SK-N-SH (cell line): ENCODE measurements around the gene SPRYD4. TPM values are rescaled to one million over a fixed set of nuclear protein-coding genes. Genes with fewer than 3 reads are reported as not detected.
A peak's percentile ranks its signal among the peaks of the same experiment; 100 is the strongest.
"Not testable (repeated sequence)": the region's sequence is repeated elsewhere in the genome, so short reads cannot be mapped to it uniquely, and the experiment has no call there.

Experiments
- CTCF ChIA-PET: fragments of 300-600, 350-600 bp; formaldehyde crosslinking; extraction: SDS; loops from one replicate; lab custom pipeline; 2021; lab: Yijun Ruan, JAX
- POLR2A ChIA-PET: fragments of 350-600 bp; sonication (Branson Sonifier 250); formaldehyde crosslinking; extraction: SDS; loops from one replicate; lab custom pipeline; 2020; ENCODE audit warnings: antibody characterized with exemption, inconsistent platforms; lab: Yijun Ruan, JAX
- DNase-seq: peaks from one replicate; pipeline ENCODE4 v3.0.0; 2012
- H2AFZ ChIP-seq: fragments of 200-600 bp; sonication (generic); 2 replicates; pipeline ENCODE4 v1.8.1; 2016; ENCODE audit warnings: antibody characterized with exemption, mild to moderate bottlenecking, low read depth
- H3F3A ChIP-seq: fragments of 200-600 bp; sonication (generic); replicated peaks from 2 replicates; pipeline ENCODE3; 2016; ENCODE audit warnings: antibody characterized with exemption, mild to moderate bottlenecking; ENCODE audit not compliant: insufficient read depth
- H3K27ac ChIP-seq, 2 experiments: fragments of 200-500 bp in 1 of 2; fragments of 200-600 bp in 1 of 2; sonication (Bioruptor generic) in 1 of 2; sonication (generic), shearing (Covaris generic) in 1 of 2; 2 replicates each; pipeline versions ENCODE4 v1.5.1 to v1.6.1; 2014 to 2016; ENCODE audit warnings: low read depth in 2 of 2, inconsistent platforms in 1 of 2, low read length in 1 of 2, mild to moderate bottlenecking in 1 of 2, mixed read lengths in 1 of 2
- H3K27me3 ChIP-seq: fragments of 200-600 bp; sonication (generic), shearing (Covaris generic); 2 replicates; pipeline ENCODE4 v1.6.1; 2016; ENCODE audit warnings: mixed run types; ENCODE audit not compliant: insufficient read depth
- H3K36me3 ChIP-seq, 2 experiments: fragments of 200-500 bp in 1 of 2; fragments of 200-600 bp in 1 of 2; sonication (Bioruptor generic) in 1 of 2; sonication (generic) in 1 of 2; replicated peaks in 1 of 2; 2 replicates each; pipeline versions ENCODE3 to v1.5.1; 2014 to 2016; ENCODE audit warnings: low read length in 1 of 2, mild to moderate bottlenecking in 1 of 2; ENCODE audit not compliant: insufficient read depth in 2 of 2, control insufficient read depth in 1 of 2
- H3K4me1 ChIP-seq, 2 experiments: fragments of 200-500 bp in 1 of 2; fragments of 200-600 bp in 1 of 2; sonication (Bioruptor generic) in 1 of 2; sonication (generic), shearing (Covaris generic) in 1 of 2; 2 replicates each; pipeline versions ENCODE4 v1.5.1 to v1.6.1; 2014 to 2016; ENCODE audit warnings: low read depth in 1 of 2, low read length in 1 of 2, mixed run types in 1 of 2; ENCODE audit not compliant: insufficient read depth in 2 of 2, control insufficient read depth in 1 of 2
- H3K4me2 ChIP-seq: fragments of 200-600 bp; sonication (generic), shearing (Covaris generic); 2 replicates; pipeline ENCODE4 v1.6.1; 2017; ENCODE audit warnings: mixed run types
- H3K4me3 ChIP-seq, 2 experiments: fragments of 200-500 bp in 1 of 2; fragments of 200-600 bp in 1 of 2; sonication (Bioruptor generic) in 1 of 2; sonication (generic), shearing (Covaris generic) in 1 of 2; 2 replicates each; pipeline versions ENCODE4 v1.5.1 to v1.8.1; 2014 to 2016; ENCODE audit warnings: low read depth in 2 of 2, inconsistent platforms in 1 of 2, low read length in 1 of 2, mild to moderate bottlenecking in 1 of 2, mixed read lengths in 1 of 2, moderate library complexity in 1 of 2
- H3K79me2 ChIP-seq: fragments of 200-600 bp; sonication (generic); 2 replicates; pipeline ENCODE4 v1.8.1; 2017; ENCODE audit warnings: mild to moderate bottlenecking; ENCODE audit not compliant: insufficient read depth
- H3K9ac ChIP-seq: fragments of 200-600 bp; sonication (generic); 2 replicates; pipeline ENCODE4 v1.6.1; 2017; ENCODE audit warnings: mixed run types
- H3K9me2 ChIP-seq: fragments of 200-600 bp; sonication (generic); 2 replicates; pipeline ENCODE4 v1.6.1; 2017; ENCODE audit warnings: mixed run types
- H3K9me3 ChIP-seq: fragments of 200-600 bp; sonication (generic); 2 replicates; pipeline ENCODE4 v1.6.1; 2017; ENCODE audit warnings: mixed run types, mild to moderate bottlenecking, moderate library complexity
- H4K20me1 ChIP-seq: fragments of 200-600 bp; sonication (generic); 2 replicates; pipeline ENCODE4 v1.6.1; 2017; ENCODE audit warnings: mild to moderate bottlenecking, mixed run types; ENCODE audit not compliant: insufficient read depth
- ELF1 ChIP-seq: IDR thresholded peaks from 2 replicates; pipeline ENCODE4 v1.4.0; 2012
- EP300 ChIP-seq, 2 experiments: IDR thresholded peaks; 2 replicates each; pipeline versions ENCODE4 v1.4.0 to v1.6.1; 2012; ENCODE audit warnings: borderline replicate concordance in 1 of 2, low read depth in 1 of 2, low read length in 1 of 2
- FOXJ3 ChIP-seq: sonication (generic); formaldehyde crosslinking; IDR thresholded peaks from 2 replicates; pipeline ENCODE4 v1.5.1; 2020; ENCODE audit warnings: mild to moderate bottlenecking, missing genetic modification reagents
- FOXM1 ChIP-seq: IDR thresholded peaks from 2 replicates; pipeline ENCODE4 v1.4.0; 2012; ENCODE audit warnings: low read depth, mild to moderate bottlenecking
- GABPA ChIP-seq: IDR thresholded peaks from 2 replicates; pipeline ENCODE4 v1.4.0; 2012; ENCODE audit warnings: low read depth, mild to moderate bottlenecking
- GATA2 ChIP-seq: sonication (generic); formaldehyde crosslinking; IDR thresholded peaks from 2 replicates; pipeline ENCODE4 v1.5.0; 2020; ENCODE audit warnings: mild to moderate bottlenecking, missing genetic modification reagents
- MEF2A ChIP-seq: IDR thresholded peaks from 2 replicates; pipeline ENCODE4 v1.4.0; 2012; ENCODE audit warnings: low read depth, borderline replicate concordance
- POLR2AphosphoS5 ChIP-seq: IDR thresholded peaks from 2 replicates; pipeline ENCODE4 v1.6.1; 2012; ENCODE audit warnings: low read depth, low read length
- RCOR1 ChIP-seq: fragments of 150-350 bp; IDR thresholded peaks from 2 replicates; pipeline ENCODE4 v1.6.1; 2017; ENCODE audit warnings: antibody characterized with exemption, low read length
- RXRA ChIP-seq: IDR thresholded peaks from 2 replicates; pipeline ENCODE4 v1.4.0; 2012; ENCODE audit warnings: low read depth, mild to moderate bottlenecking, borderline replicate concordance
- TAF1 ChIP-seq: IDR thresholded peaks from 2 replicates; pipeline ENCODE4 v1.6.1; 2012; ENCODE audit warnings: low read depth, mild to moderate bottlenecking, low read length, moderate library complexity, borderline replicate concordance
- TEAD4 ChIP-seq: IDR thresholded peaks from 2 replicates; pipeline ENCODE4 v1.4.0; 2012; ENCODE audit warnings: mild to moderate bottlenecking, borderline replicate concordance; ENCODE audit not compliant: insufficient read depth
- YY1 ChIP-seq: IDR thresholded peaks from 2 replicates; pipeline ENCODE4 v1.4.0; 2012; ENCODE audit warnings: low read depth, mild to moderate bottlenecking
- whole genome bisulfite sequencing: methylation state at CpG from one replicate; pipeline ENCODE4 v1.1.6; 2017; ENCODE audit warnings: low lambda C conversion rate; 5-methylcytosine and 5-hydroxymethylcytosine counted together
- polyA plus RNA-seq, 3 experiments: library from polyadenylated mRNA; depleted of rRNA; stranded (reverse); fragments of >200 nt; gene quantifications; 2 replicates each; pipeline ENCODE4 v1.2.3, GENCODE V29; 2012
- TF ChIP-seq, protein P1 (sequence below): fragments of 200-600 bp; sonication (generic); IDR thresholded peaks from 2 replicates; pipeline ENCODE4 v1.6.1; 2017; ENCODE audit warnings: antibody characterized with exemption, mild to moderate bottlenecking, moderate library complexity
- TF ChIP-seq, protein P2 (sequence below): IDR thresholded peaks from 2 replicates; pipeline ENCODE4 v1.6.1; 2012; ENCODE audit warnings: mild to moderate bottlenecking, low read depth, low read length, moderate library complexity
- TF ChIP-seq, protein P3 (sequence below): fragments of 150-350 bp; IDR thresholded peaks from 2 replicates; pipeline ENCODE4 v1.6.1; 2017; ENCODE audit warnings: antibody characterized with exemption, low read length, low read depth, borderline replicate concordance
- TF ChIP-seq, protein P4 (sequence below): IDR thresholded peaks from 2 replicates; pipeline ENCODE4; 2012
- TF ChIP-seq, protein P5 (sequence below): IDR thresholded peaks from 2 replicates; pipeline ENCODE4 v1.4.0; 2012; ENCODE audit warnings: low read depth, borderline replicate concordance

Gene SPRYD4
- polyA plus RNA-seq, 1 of the 3 experiments (the other 2 are of a cell fraction), result 2.6 TPM

DNA sequence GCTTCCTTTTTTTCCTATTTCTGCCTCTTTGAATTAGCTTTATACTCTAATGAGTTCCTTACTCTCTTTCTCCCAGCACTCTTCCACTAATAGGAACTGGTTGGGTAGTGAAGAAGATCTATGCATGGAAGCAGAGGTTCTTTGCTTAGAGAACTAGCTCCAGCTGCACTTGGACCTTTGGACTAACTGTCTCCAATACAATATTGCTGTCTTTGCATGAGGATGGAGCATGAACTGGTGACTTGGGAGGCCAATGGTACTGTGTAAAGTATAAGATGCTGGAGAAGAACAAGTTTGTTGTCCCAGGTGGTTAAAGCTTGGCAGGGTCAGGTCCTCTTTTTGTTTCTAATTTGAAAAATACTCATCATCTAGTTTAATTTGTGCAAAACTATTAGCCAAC lies 22.0 kb downstream of the SPRYD4 start:
- H3K9me2 ChIP-seq, result no peaks in the 10 kb centered on the region
- H2AFZ ChIP-seq, result 0 out of 2 replicates have a peak overlapping the region, but pooled peaks have one; percentile 18
- H3K9me3 ChIP-seq, result no peaks in the 10 kb centered on the region
- H4K20me1 ChIP-seq, result no peaks in the 10 kb centered on the region
- H3K27me3 ChIP-seq, result peaks cover 16% of the 10 kb centered on the region; the same call in 1 of the 2 replicates
- no peak overlapping the region for H3K9ac ChIP-seq
- H3K36me3 ChIP-seq, result no peaks in the 10 kb centered on the region
- H3K4me3 ChIP-seq, result no peak overlapping the region
- TF ChIP-seq, protein P1, sequence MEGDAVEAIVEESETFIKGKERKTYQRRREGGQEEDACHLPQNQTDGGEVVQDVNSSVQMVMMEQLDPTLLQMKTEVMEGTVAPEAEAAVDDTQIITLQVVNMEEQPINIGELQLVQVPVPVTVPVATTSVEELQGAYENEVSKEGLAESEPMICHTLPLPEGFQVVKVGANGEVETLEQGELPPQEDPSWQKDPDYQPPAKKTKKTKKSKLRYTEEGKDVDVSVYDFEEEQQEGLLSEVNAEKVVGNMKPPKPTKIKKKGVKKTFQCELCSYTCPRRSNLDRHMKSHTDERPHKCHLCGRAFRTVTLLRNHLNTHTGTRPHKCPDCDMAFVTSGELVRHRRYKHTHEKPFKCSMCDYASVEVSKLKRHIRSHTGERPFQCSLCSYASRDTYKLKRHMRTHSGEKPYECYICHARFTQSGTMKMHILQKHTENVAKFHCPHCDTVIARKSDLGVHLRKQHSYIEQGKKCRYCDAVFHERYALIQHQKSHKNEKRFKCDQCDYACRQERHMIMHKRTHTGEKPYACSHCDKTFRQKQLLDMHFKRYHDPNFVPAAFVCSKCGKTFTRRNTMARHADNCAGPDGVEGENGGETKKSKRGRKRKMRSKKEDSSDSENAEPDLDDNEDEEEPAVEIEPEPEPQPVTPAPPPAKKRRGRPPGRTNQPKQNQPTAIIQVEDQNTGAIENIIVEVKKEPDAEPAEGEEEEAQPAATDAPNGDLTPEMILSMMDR, result no peak
- TF ChIP-seq TEAD4, result no peak
- TF ChIP-seq RCOR1, result no peak
- no peak for TF ChIP-seq TAF1
- TF ChIP-seq FOXJ3 (CRISPR knock-in tag), result no peak
- TF ChIP-seq RXRA, result no peak
- no peak for TF ChIP-seq GABPA
- no peak for TF ChIP-seq ELF1
- TF ChIP-seq, protein P2, sequence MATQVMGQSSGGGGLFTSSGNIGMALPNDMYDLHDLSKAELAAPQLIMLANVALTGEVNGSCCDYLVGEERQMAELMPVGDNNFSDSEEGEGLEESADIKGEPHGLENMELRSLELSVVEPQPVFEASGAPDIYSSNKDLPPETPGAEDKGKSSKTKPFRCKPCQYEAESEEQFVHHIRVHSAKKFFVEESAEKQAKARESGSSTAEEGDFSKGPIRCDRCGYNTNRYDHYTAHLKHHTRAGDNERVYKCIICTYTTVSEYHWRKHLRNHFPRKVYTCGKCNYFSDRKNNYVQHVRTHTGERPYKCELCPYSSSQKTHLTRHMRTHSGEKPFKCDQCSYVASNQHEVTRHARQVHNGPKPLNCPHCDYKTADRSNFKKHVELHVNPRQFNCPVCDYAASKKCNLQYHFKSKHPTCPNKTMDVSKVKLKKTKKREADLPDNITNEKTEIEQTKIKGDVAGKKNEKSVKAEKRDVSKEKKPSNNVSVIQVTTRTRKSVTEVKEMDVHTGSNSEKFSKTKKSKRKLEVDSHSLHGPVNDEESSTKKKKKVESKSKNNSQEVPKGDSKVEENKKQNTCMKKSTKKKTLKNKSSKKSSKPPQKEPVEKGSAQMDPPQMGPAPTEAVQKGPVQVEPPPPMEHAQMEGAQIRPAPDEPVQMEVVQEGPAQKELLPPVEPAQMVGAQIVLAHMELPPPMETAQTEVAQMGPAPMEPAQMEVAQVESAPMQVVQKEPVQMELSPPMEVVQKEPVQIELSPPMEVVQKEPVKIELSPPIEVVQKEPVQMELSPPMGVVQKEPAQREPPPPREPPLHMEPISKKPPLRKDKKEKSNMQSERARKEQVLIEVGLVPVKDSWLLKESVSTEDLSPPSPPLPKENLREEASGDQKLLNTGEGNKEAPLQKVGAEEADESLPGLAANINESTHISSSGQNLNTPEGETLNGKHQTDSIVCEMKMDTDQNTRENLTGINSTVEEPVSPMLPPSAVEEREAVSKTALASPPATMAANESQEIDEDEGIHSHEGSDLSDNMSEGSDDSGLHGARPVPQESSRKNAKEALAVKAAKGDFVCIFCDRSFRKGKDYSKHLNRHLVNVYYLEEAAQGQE, result no peak
- TF ChIP-seq MEF2A, result no peak
- no peak for TF ChIP-seq YY1
- no peak for TF ChIP-seq GATA2
- TF ChIP-seq, protein P3, sequence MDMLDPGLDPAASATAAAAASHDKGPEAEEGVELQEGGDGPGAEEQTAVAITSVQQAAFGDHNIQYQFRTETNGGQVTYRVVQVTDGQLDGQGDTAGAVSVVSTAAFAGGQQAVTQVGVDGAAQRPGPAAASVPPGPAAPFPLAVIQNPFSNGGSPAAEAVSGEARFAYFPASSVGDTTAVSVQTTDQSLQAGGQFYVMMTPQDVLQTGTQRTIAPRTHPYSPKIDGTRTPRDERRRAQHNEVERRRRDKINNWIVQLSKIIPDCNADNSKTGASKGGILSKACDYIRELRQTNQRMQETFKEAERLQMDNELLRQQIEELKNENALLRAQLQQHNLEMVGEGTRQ, result no peak
- TF ChIP-seq POLR2AphosphoS5, result no peak
- TF ChIP-seq EP300 (IDR thresholded peaks at IDR 0.05; ENCODE audit: borderline replicate concordance in 1 of 2, low read depth in 1 of 2, low read length in 1 of 2), result no peak
- no peak for TF ChIP-seq FOXM1
- TF ChIP-seq, protein P4, sequence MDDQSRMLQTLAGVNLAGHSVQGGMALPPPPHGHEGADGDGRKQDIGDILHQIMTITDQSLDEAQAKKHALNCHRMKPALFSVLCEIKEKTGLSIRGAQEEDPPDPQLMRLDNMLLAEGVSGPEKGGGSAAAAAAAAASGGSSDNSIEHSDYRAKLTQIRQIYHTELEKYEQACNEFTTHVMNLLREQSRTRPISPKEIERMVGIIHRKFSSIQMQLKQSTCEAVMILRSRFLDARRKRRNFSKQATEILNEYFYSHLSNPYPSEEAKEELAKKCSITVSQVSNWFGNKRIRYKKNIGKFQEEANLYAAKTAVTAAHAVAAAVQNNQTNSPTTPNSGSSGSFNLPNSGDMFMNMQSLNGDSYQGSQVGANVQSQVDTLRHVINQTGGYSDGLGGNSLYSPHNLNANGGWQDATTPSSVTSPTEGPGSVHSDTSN, result no peak
- TF ChIP-seq, protein P5, sequence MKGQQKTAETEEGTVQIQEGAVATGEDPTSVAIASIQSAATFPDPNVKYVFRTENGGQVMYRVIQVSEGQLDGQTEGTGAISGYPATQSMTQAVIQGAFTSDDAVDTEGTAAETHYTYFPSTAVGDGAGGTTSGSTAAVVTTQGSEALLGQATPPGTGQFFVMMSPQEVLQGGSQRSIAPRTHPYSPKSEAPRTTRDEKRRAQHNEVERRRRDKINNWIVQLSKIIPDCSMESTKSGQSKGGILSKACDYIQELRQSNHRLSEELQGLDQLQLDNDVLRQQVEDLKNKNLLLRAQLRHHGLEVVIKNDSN, result no peak
- H3K4me1 ChIP-seq, result peaks cover 0 to 10% of the 10 kb centered on the region in 2 experiments; a peak in 1 of 4 replicates
- no peaks in the 10 kb centered on the region for H3K79me2 ChIP-seq
- H3K27ac ChIP-seq, result no peak overlapping the region
- H3F3A ChIP-seq, result peaks cover 3% of the 10 kb centered on the region
- H3K4me2 ChIP-seq, result no peak overlapping the region
- DNase-seq, result no peak
- ChIA-PET POLR2A (no interaction called here), CTCF (interaction anchor here (1.3 to 2.6 kb wide), 4 partner anchors 23 to 146 kb away, joined by 3 to 10 read pairs (median 6); no protein-coding TSS in a partner anchor)

DNA sequence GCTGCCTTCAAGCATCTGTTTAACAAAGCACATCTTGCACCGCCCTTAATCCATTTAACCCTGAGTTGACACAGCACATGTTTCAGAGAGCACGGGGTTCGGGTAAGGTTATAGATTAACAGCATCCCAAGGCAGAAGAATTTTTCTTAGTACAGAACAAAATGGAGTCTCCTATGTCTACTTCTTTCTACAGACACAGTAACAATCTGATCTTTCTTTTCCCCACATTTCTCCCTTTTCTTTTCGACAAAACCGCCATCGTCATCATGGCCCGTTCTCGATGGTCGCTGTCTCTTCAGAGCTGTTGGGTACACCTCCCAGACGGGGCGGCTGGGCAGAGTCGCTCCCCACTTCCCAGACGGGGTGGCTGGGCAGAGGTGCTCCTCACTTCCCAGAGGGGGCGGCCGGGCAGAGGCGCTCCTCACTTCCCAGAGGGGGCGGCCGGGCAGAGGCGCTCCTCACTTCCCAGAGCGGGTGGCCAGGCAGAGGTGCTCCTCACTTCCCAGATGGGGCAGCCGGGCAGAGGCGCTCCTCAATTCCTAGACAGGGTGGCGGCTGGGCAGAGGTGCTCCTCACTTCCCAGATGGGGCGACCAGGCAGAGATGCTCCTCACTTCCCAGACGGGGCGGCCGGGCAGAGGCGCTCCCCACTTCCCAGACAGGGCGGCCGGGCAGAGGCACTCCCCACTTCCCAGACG lies 25.2 kb downstream of the SPRYD4 start:
- H3K27ac ChIP-seq, DNase-seq, H3F3A ChIP-seq, H3K36me3 ChIP-seq, POLR2A ChIA-PET, H2AFZ ChIP-seq, H3K9me3 ChIP-seq, H3K4me2 ChIP-seq, H3K9ac ChIP-seq, H3K79me2 ChIP-seq, CTCF ChIA-PET, H3K9me2 ChIP-seq, H3K4me3 ChIP-seq, H3K4me1 ChIP-seq, H4K20me1 ChIP-seq: not testable (repeated sequence)
- H3K27me3 ChIP-seq, result peaks cover 16% of the 10 kb centered on the region; the same call in 1 of the 2 replicates
- 65% methylated on average over 13 of the region's 31 CpGs for WGBS
